H1 (cell line): ENCODE data around the gene HNRNPA1. TPM values are rescaled to one million over a fixed set of nuclear protein-coding genes. Genes with fewer than 3 reads are reported as not detected.

Experiments used
- CTCF ChIA-PET: fragments of 300-600 bp; sonication (Branson Sonifier 250); formaldehyde crosslinking; loops from one replicate; lab custom pipeline; 2021; ENCODE audit not compliant: partially characterized antibody; lab: Charles Lee
- POLR2A ChIA-PET: fragments of 300-600 bp; sonication (Branson Sonifier 250); formaldehyde crosslinking; loops from one replicate; lab custom pipeline; 2021; ENCODE audit warnings: inconsistent platforms; ENCODE audit not compliant: partially characterized antibody; lab: Charles Lee
- DNase-seq, 2 experiments: peaks; one replicate each; pipeline versions ENCODE4 v3.0.0 to v3.0.0-alpha.2; 2010 to 2022; ENCODE audit warnings: low spot score in 2 of 2, low read depth in 1 of 2, mixed read lengths in 1 of 2
- FAIRE-seq: peaks from 2 replicates; lab custom pipeline; 2011; peaks lifted over from hg19 to GRCh38; lab: Jason Lieb, UNC
- H2AFZ ChIP-seq: 2 replicates; pipeline ENCODE4 v1.8.1; 2012; ENCODE audit warnings: low read length, inconsistent platforms
- H2AK5ac ChIP-seq: 2 replicates; pipeline ENCODE4 v1.6.1; 2013; ENCODE audit warnings: low read depth, low read length
- H2BK120ac ChIP-seq: replicated peaks from 2 replicates; pipeline ENCODE3; 2013; ENCODE audit warnings: low read depth, low read length, inconsistent platforms
- H2BK12ac ChIP-seq: 2 replicates; pipeline ENCODE4 v1.6.1; 2013; ENCODE audit warnings: low read depth, low read length
- H2BK15ac ChIP-seq: 2 replicates; pipeline ENCODE4 v1.6.1; 2013; ENCODE audit warnings: low read length
- H2BK20ac ChIP-seq: 2 replicates; pipeline ENCODE4 v1.6.1; 2013; ENCODE audit warnings: low read length
- H2BK5ac ChIP-seq: 2 replicates; pipeline ENCODE4 v1.6.1; 2013; ENCODE audit warnings: low read depth, low read length
- H3K14ac ChIP-seq: 2 replicates; pipeline ENCODE4 v1.6.1; 2013; ENCODE audit warnings: inconsistent platforms; ENCODE audit not compliant: insufficient read length
- H3K18ac ChIP-seq: 2 replicates; pipeline ENCODE4 v1.6.1; 2013; ENCODE audit warnings: low read length; ENCODE audit errors: extremely low read depth
- H3K23ac ChIP-seq: 2 replicates; pipeline ENCODE4 v1.6.1; 2013; ENCODE audit warnings: inconsistent platforms; ENCODE audit not compliant: insufficient read length
- H3K23me2 ChIP-seq: 2 replicates; pipeline ENCODE4 v1.6.1; 2013; ENCODE audit warnings: low read depth, low read length
- H3K27ac ChIP-seq: 2 replicates; pipeline ENCODE4 v1.6.1; 2011; ENCODE audit warnings: low read depth, low read length, inconsistent platforms
- H3K27me3 ChIP-seq, 4 experiments: replicated peaks in 1 of 4; 1 replicate in 1 of 4; 2 replicates in 3 of 4; pipeline versions ENCODE4 v1.6.1 to v1.8.1; 2011 to 2013; ENCODE audit warnings: low read length in 3 of 4, mild to moderate bottlenecking in 3 of 4, inconsistent platforms in 2 of 4, mixed read lengths in 2 of 4, moderate library complexity in 1 of 4; ENCODE audit not compliant: control insufficient read depth in 3 of 4, insufficient read depth in 3 of 4; ENCODE audit errors: extremely low read depth in 1 of 4
- H3K36me3 ChIP-seq, 4 experiments: 2 replicates each; pipeline versions ENCODE4 v1.6.1 to v1.8.1; 2011 to 2013; ENCODE audit warnings: mild to moderate bottlenecking in 4 of 4, low read length in 3 of 4, moderate library complexity in 2 of 4, control low read depth in 1 of 4, inconsistent platforms in 1 of 4; ENCODE audit not compliant: insufficient read depth in 4 of 4, control insufficient read depth in 2 of 4
- H3K4ac ChIP-seq: replicated peaks from 2 replicates; pipeline ENCODE3; 2013; ENCODE audit warnings: low read length, low read depth, mixed read lengths, inconsistent platforms; ENCODE audit not compliant: insufficient read length
- H3K4me1 ChIP-seq, 4 experiments: replicated peaks in 1 of 4; 1 replicate in 1 of 4; 2 replicates in 3 of 4; pipeline versions ENCODE4 v1.6.1 to v1.8.1; 2011 to 2013; ENCODE audit warnings: low read length in 3 of 4, inconsistent platforms in 2 of 4, mixed read lengths in 1 of 4; ENCODE audit not compliant: insufficient read depth in 4 of 4, control insufficient read depth in 3 of 4
- H3K4me2 ChIP-seq, 2 experiments: 2 replicates each; pipeline versions ENCODE4 v1.6.1 to v1.8.1; 2011 to 2013; ENCODE audit warnings: low read depth in 2 of 2, low read length in 2 of 2, control low read depth in 1 of 2, inconsistent platforms in 1 of 2, mild to moderate bottlenecking in 1 of 2; ENCODE audit not compliant: insufficient read depth in 1 of 2
- H3K4me3 ChIP-seq, 4 experiments: fragments of 200-600, 300-600 bp in 1 of 4; sonication (generic), shearing (Covaris generic), sonication (Bioruptor Twin) in 1 of 4; 2 replicates each; pipeline versions ENCODE4 v1.5.1 to v1.8.1; 2011 to 2016; ENCODE audit warnings: low read length in 4 of 4, low read depth in 3 of 4, control low read depth in 2 of 4, inconsistent platforms in 2 of 4, mild to moderate bottlenecking in 2 of 4, mixed read lengths in 1 of 4, moderate library complexity in 1 of 4; ENCODE audit not compliant: insufficient read depth in 2 of 4; ENCODE audit errors: extremely low read depth in 1 of 4
- H3K56ac ChIP-seq: replicated peaks from 2 replicates; pipeline ENCODE3; 2013; ENCODE audit warnings: low read depth, mild to moderate bottlenecking, mixed read lengths, low read length, inconsistent platforms; ENCODE audit not compliant: insufficient read length
- H3K79me1 ChIP-seq: 2 replicates; pipeline ENCODE4 v1.6.1; 2013; ENCODE audit warnings: low read depth, low read length, control low read depth
- H3K79me2 ChIP-seq, 2 experiments: 2 replicates each; pipeline versions ENCODE4 v1.6.1 to v1.8.1; 2012 to 2013; ENCODE audit warnings: low read length in 2 of 2, mild to moderate bottlenecking in 2 of 2, inconsistent platforms in 1 of 2; ENCODE audit not compliant: insufficient read depth in 2 of 2, control insufficient read depth in 1 of 2
- H3K9ac ChIP-seq, 4 experiments: replicated peaks in 1 of 4; 1 replicate in 1 of 4; 2 replicates in 3 of 4; pipeline versions ENCODE4 v1.6.1 to v1.8.1; 2011 to 2013; ENCODE audit warnings: low read depth in 3 of 4, low read length in 3 of 4, control low read depth in 2 of 4, mild to moderate bottlenecking in 2 of 4, moderate library complexity in 2 of 4, inconsistent platforms in 1 of 4; ENCODE audit errors: extremely low read depth in 1 of 4
- H3K9me3 ChIP-seq, 2 experiments: 2 replicates each; pipeline versions ENCODE4 v1.6.1 to v1.8.1; 2012 to 2013; ENCODE audit warnings: mild to moderate bottlenecking in 2 of 2, moderate library complexity in 2 of 2, control low read depth in 1 of 2, inconsistent platforms in 1 of 2, low read depth in 1 of 2, low read length in 1 of 2, mixed read lengths in 1 of 2; ENCODE audit not compliant: insufficient read depth in 2 of 2
- H4K20me1 ChIP-seq, 2 experiments: replicated peaks in 1 of 2; 2 replicates each; pipeline versions ENCODE3 to v1.8.1; 2011 to 2013; ENCODE audit warnings: inconsistent platforms in 2 of 2, low read length in 2 of 2, mild to moderate bottlenecking in 1 of 2; ENCODE audit not compliant: insufficient read depth in 2 of 2, control insufficient read depth in 1 of 2
- H4K5ac ChIP-seq: 2 replicates; pipeline ENCODE4 v1.6.1; 2013; ENCODE audit warnings: low read length, low read depth, mixed read lengths, inconsistent platforms; ENCODE audit not compliant: insufficient read length
- H4K8ac ChIP-seq: 2 replicates; pipeline ENCODE4 v1.8.0; 2013; ENCODE audit warnings: mild to moderate bottlenecking, moderate library complexity, low read length, inconsistent platforms; ENCODE audit not compliant: insufficient read depth; ENCODE audit errors: extremely low read depth
- H4K91ac ChIP-seq: replicated peaks from 2 replicates; pipeline ENCODE3; 2013; ENCODE audit warnings: low read length, mixed read lengths, inconsistent platforms; ENCODE audit not compliant: insufficient read length
- ASH2L ChIP-seq: fragments of 200-600, 300-600 bp; sonication (generic); IDR thresholded peaks from one replicate; pipeline ENCODE4 v1.7.1; 2017; ENCODE audit warnings: low read length
- BCL11A ChIP-seq, 2 experiments: IDR thresholded peaks; one replicate each; pipeline ENCODE4 v1.6.1; 2011; ENCODE audit warnings: low read depth in 2 of 2, low read length in 2 of 2, mild to moderate bottlenecking in 2 of 2
- EGR1 ChIP-seq: IDR thresholded peaks from 2 replicates; pipeline ENCODE4 v1.6.1; 2011; ENCODE audit warnings: low read depth, low read length, borderline replicate concordance
- GTF2F1 ChIP-seq: IDR thresholded peaks from 2 replicates; pipeline ENCODE4 v1.6.1; 2012; ENCODE audit warnings: low read depth, low read length, improper control_type of control experiment, borderline replicate concordance
- JUND ChIP-seq: IDR thresholded peaks from 2 replicates; pipeline ENCODE4 v1.6.1; 2011; ENCODE audit warnings: mild to moderate bottlenecking, improper control_type of control experiment, low read length
- KDM1A ChIP-seq: fragments of 200-600, 300-600 bp; sonication (generic); IDR thresholded peaks from 2 replicates; pipeline ENCODE4 v1.7.1; 2016; ENCODE audit warnings: mild to moderate bottlenecking, low read length, borderline replicate concordance
- NRF1 ChIP-seq: IDR thresholded peaks from 2 replicates; pipeline ENCODE4 v1.6.1; 2011; ENCODE audit warnings: mild to moderate bottlenecking, low read depth, low read length, improper control_type of control experiment
- RFX5 ChIP-seq: IDR thresholded peaks from 2 replicates; pipeline ENCODE4 v1.6.1; 2011; ENCODE audit warnings: low read depth, low read length, improper control_type of control experiment, borderline replicate concordance
- SRF ChIP-seq: IDR thresholded peaks from 2 replicates; pipeline ENCODE4 v1.6.1; 2011; ENCODE audit warnings: mild to moderate bottlenecking, low read depth, low read length, moderate library complexity
- SUZ12 ChIP-seq: fragments of 200-600 bp; sonication (generic); IDR thresholded peaks from 2 replicates; pipeline ENCODE4 v1.6.1; 2012; ENCODE audit warnings: mild to moderate bottlenecking, inconsistent platforms, low read length, moderate library complexity, mixed read lengths
- TBP ChIP-seq: IDR thresholded peaks from 2 replicates; pipeline ENCODE4 v1.6.1; 2011; ENCODE audit warnings: low read depth, low read length, improper control_type of control experiment
- TCF12 ChIP-seq: IDR thresholded peaks from 2 replicates; pipeline ENCODE4 v1.6.1; 2011; ENCODE audit warnings: low read depth, mild to moderate bottlenecking, low read length
- YY1 ChIP-seq: IDR thresholded peaks from 2 replicates; pipeline ENCODE4 v1.6.1; 2011; ENCODE audit warnings: low read depth, mild to moderate bottlenecking, low read length
- WGBS, 2 experiments: shearing (Covaris generic) in 1 of 2; methylation state at CpG; one replicate each; pipeline versions ENCODE4 v1.1.6 to v1.1.7; 2013 to 2015; ENCODE audit warnings: low lambda C conversion rate in 2 of 2, mixed read lengths in 2 of 2, inconsistent platforms in 1 of 2, low coverage in 1 of 2, missing lambda C conversion rate in 1 of 2; ENCODE audit not compliant: insufficient replicate concordance in 2 of 2, insufficient coverage in 1 of 2, insufficient read length in 1 of 2; ENCODE audit errors: extremely low coverage in 1 of 2, missing lambda C conversion rate in 1 of 2; 5-methylcytosine and 5-hydroxymethylcytosine counted together
- polyA plus RNA-seq, 7 experiments: library from polyadenylated mRNA; depleted of rRNA in 3 of 7; stranded (reverse) in 5 of 7; unstranded in 2 of 7; fragments of >200 nt in 5 of 7; fragments of 200-250 nt in 2 of 7; gene quantifications; 1 replicate in 5 of 7; 2 replicates in 1 of 7; 4 replicates in 1 of 7; pipeline versions ENCODE4 v1.2.1 to v1.2.3, GENCODE V29; 2011 to 2013; ENCODE audit warnings: missing spikeins in 2 of 7, mixed read lengths in 2 of 7
- total RNA-seq: library from RNA; stranded (reverse); fragmentation: NEBNext Ultra II Directional; extraction: Animal tissue kit (Norgen Biotek cat#: 25700); gene quantifications from 2 replicates; pipeline ENCODE4 v1.2.1, GENCODE V29; 2021
- TF ChIP-seq, protein P1 (sequence below): IDR thresholded peaks from 2 replicates; pipeline ENCODE4 v1.6.1; 2011; ENCODE audit warnings: low read length, improper control_type of control experiment

Gene HNRNPA1
- total and polyA plus RNA-seq, 2 of the 8 experiments (the other 6 are each of a cell fraction or from before 2014, with no cell fraction given), result 835 to 2,738 TPM

DNA sequence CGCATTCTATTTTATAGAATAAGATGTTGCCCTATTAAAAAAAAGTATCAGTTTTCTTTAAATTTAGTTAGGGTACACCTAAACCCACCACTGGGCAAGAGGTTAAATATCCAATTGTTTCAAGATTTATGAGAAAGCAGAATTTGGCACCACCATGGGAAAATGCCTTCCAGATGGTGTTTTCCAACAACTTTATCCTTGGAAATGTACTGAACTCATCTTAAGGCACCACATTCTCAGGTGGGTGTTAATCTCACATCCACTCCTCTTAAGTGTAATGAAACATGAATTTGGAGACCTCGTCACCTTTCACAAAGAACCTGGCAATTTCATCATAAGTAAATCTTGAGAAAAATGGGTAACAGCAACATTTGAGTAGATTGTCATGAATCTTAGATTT is 13.7 kb upstream of the HNRNPA1 start:
- Histone ChIP-seq H2BK15ac (no peak overlapping the region), H4K20me1 (no peaks in the 10 kb centered on the region), H3K14ac (no peak overlapping the region), H2BK120ac (no peak overlapping the region), H2BK12ac (no peak overlapping the region), H3K36me3 (no peaks in the 10 kb centered on the region), H3K56ac (no peak overlapping the region), H3K4me1 (peaks cover 3 to 9% (median 8%) of the 10 kb centered on the region in 4 experiments; a peak in 6 of 7 replicates), H3K27me3 (no peaks in the 10 kb centered on the region), H3K4ac (no peak overlapping the region), H2AFZ (no peak overlapping the region), H3K27ac (no peak overlapping the region), H3K18ac (no peak overlapping the region), H3K79me1 (no peaks in the 10 kb centered on the region), H3K4me2 (no peak overlapping the region), H2BK20ac (no peak overlapping the region), H4K91ac (no peak overlapping the region), H4K5ac (no peak overlapping the region), H4K8ac (no peak overlapping the region), H3K23me2 (no peaks in the 10 kb centered on the region), H3K9ac (no peak overlapping the region), H3K79me2 (peaks cover 3 to 25% of the 10 kb centered on the region in 2 experiments; a peak in 3 of 4 replicates), H3K23ac (no peak overlapping the region), H3K4me3 (no peak overlapping the region), H2BK5ac (no peak overlapping the region), H3K9me3 (no peaks in the 10 kb centered on the region), H2AK5ac (no peak overlapping the region)
- POLR2A ChIA-PET, result interaction anchor here (1.4 to 44.8 kb wide), 4 partner anchors 10 to 23 kb away, joined by 5 to 1006 read pairs (median 428); partner anchors contain the start of genes CBX5 and HNRNPA1
- no peak for DNase-seq
- TF ChIP-seq NRF1, result no peak
- no peak for TF ChIP-seq JUND
- TF ChIP-seq TCF12, result no peak
- TF ChIP-seq ASH2L, result no peak
- no peak for TF ChIP-seq TBP
- TF ChIP-seq KDM1A, result no peak
- no peak for TF ChIP-seq SUZ12
- TF ChIP-seq RFX5, result no peak
- no peak for TF ChIP-seq EGR1
- no peak for TF ChIP-seq YY1
- TF ChIP-seq GTF2F1, result no peak
- no peak for TF ChIP-seq BCL11A (IDR thresholded peaks at IDR 0.05; ENCODE audit: low read depth in 2 of 2, low read length in 2 of 2)
- TF ChIP-seq, protein P1, sequence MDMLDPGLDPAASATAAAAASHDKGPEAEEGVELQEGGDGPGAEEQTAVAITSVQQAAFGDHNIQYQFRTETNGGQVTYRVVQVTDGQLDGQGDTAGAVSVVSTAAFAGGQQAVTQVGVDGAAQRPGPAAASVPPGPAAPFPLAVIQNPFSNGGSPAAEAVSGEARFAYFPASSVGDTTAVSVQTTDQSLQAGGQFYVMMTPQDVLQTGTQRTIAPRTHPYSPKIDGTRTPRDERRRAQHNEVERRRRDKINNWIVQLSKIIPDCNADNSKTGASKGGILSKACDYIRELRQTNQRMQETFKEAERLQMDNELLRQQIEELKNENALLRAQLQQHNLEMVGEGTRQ, result no peak
- TF ChIP-seq SRF, result no peak
- CTCF ChIA-PET, result interaction anchor here (1.3 to 1.8 kb wide), 4 partner anchors 7 to 60 kb away, joined by 3 to 5 read pairs (median 4); no protein-coding TSS in a partner anchor
- FAIRE-seq, result no peak
- WGBS, 2 experiments, result 86 to 100% methylated on average over 1 to 2 of the region's 2 CpGs
